IPS DF 4.7 (cell line): Measurements from ENCODE around the gene G6PC2.
"Not testable (repeated sequence)": the region's sequence is repeated elsewhere in the genome, so short reads cannot be mapped to it uniquely, and the experiment has no call there.

Experiments used
- DNase-seq: peaks from one replicate; pipeline ENCODE4 v3.0.0-alpha.2; 2013; ENCODE audit warnings: low spot score; ENCODE audit errors: extremely low read depth

The G6PC2 gene

GRCh38 chr2:168904358-168904757, 3.3 kb downstream of the G6PC2 start:
- DNase-seq, result no peak

GRCh38 chr2:168907940-168908662, 7.0 kb downstream of the G6PC2 start:
- no peak for DNase-seq

- DNase-seq, result no peak
Observed at GRCh38 chr2:168910330-168910729, 9.2 kb downstream of the G6PC2 start.

GRCh38 chr2:168912466-168912865, 11.4 kb downstream of the G6PC2 start:
- DNase-seq, result no peak

- DNase-seq, result no peak
Observed at GRCh38 chr2:168912901-168913369, 11.8 kb downstream of the G6PC2 start.

GRCh38 chr2:168913495-168913894, 12.4 kb downstream of the G6PC2 start:
- no peak for DNase-seq

- no peak for DNase-seq
Observed at GRCh38 chr2:168915441-168916330, 14.6 kb downstream of the G6PC2 start.

GRCh38 chr2:168916331-168916675, 15.2 kb downstream of the G6PC2 start:
- no peak for DNase-seq

GRCh38 chr2:168920504-168921157, 19.5 kb downstream of the G6PC2 start:
- DNase-seq, result no peak

GRCh38 chr2:168926621-168927386, 25.7 kb downstream of the G6PC2 start:
- no peak for DNase-seq

GRCh38 chr2:168928113-168928831, 27.2 kb downstream of the G6PC2 start:
- no peak for DNase-seq

GRCh38 chr2:168929031-168929430, 27.9 kb downstream of the G6PC2 start:
- no peak for DNase-seq

- no peak for DNase-seq
Observed at GRCh38 chr2:168930242-168930641, 29.2 kb downstream of the G6PC2 start.

- DNase-seq, result not testable (repeated sequence)
Observed at GRCh38 chr2:168932174-168932573, 31.1 kb downstream of the G6PC2 start.

GRCh38 chr2:168934826-168935225, 33.7 kb downstream of the G6PC2 start:
- no peak for DNase-seq

GRCh38 chr2:168935810-168936581, 34.9 kb downstream of the G6PC2 start:
- no peak for DNase-seq

GRCh38 chr2:168939061-168939460, 38.0 kb downstream of the G6PC2 start:
- no peak for DNase-seq

- no peak for DNase-seq
Observed at GRCh38 chr2:168939918-168940317, 38.8 kb downstream of the G6PC2 start.

- no peak for DNase-seq
Observed at GRCh38 chr2:168941297-168941696, 40.2 kb downstream of the G6PC2 start.

GRCh38 chr2:168944065-168944464, 43.0 kb downstream of the G6PC2 start:
- no peak for DNase-seq
